HCT116 (cell line): Measurements from ENCODE around the gene CD24. TPM values are rescaled to one million over a fixed set of nuclear protein-coding genes. Genes with fewer than 3 reads are reported as not detected.

Experiments used
- ATAC-seq: fragments of 200-7000 bp; cut with Tn5 transposase; 2 replicates; pipeline ENCODE4 v1.9.1; 2020; ENCODE audit warnings: mild to moderate bottlenecking, moderate library complexity
- BruUV-seq: library from RNA; stranded (reverse); fragments of 400-500 nt; replicated peaks from 2 replicates; lab custom pipeline; 2021; lab: Mats Ljungman, UMichigan
- CTCF ChIA-PET: fragments of 300-600 bp; sonication (Branson Sonifier 250); formaldehyde crosslinking; loops from one replicate; lab custom pipeline; 2021; ENCODE audit warnings: antibody characterized with exemption; lab: Charles Lee
- POLR2A ChIA-PET: fragments of 300-600, 350-600 bp; sonication (Branson Sonifier 250); formaldehyde crosslinking; loops from one replicate; lab custom pipeline; 2021; ENCODE audit warnings: antibody characterized with exemption; lab: Charles Lee
- RAD21 ChIA-PET, 2 experiments: fragments of 300-600 bp; sonication (Branson Sonifier 250); formaldehyde crosslinking; loops; one replicate each; lab custom pipeline; 2023; ENCODE audit warnings: low total read pairs in 2 of 2; ENCODE audit not compliant: uncharacterized antibody in 2 of 2, unreplicated experiment in 2 of 2, low non-redundant PET in 1 of 2; lab: Charles Lee
- DNase-seq: peaks from one replicate; pipeline ENCODE4 v3.0.0-alpha.2; 2010; ENCODE audit warnings: low read depth, low spot score
- H2AFZ ChIP-seq: fragments of 200-600 bp; shearing (Covaris generic), sonication (generic); 2 replicates; pipeline ENCODE4 v1.6.1; 2017; ENCODE audit warnings: low read depth, mixed run types, mixed read lengths, antibody characterized with exemption, low read length; ENCODE audit not compliant: poor library complexity, severe bottlenecking
- H3K27ac ChIP-seq: 2 replicates; pipeline ENCODE4 v1.5.1; 2012; ENCODE audit warnings: low read depth, low read length
- H3K27me3 ChIP-seq: fragments of 200-600 bp; sonication (generic); 2 replicates; pipeline ENCODE4 v1.6.1; 2016; ENCODE audit warnings: mixed run types, low read length, mixed read lengths; ENCODE audit not compliant: insufficient read depth
- H3K36me3 ChIP-seq, 2 experiments: fragments of 200-500 bp in 1 of 2; fragments of 200-600 bp in 1 of 2; sonication (Bioruptor generic) in 1 of 2; sonication (generic) in 1 of 2; 2 replicates each; pipeline versions ENCODE4 v1.5.1 to v1.6.1; 2014 to 2016; ENCODE audit warnings: low read length in 2 of 2, inconsistent platforms in 1 of 2, mixed read lengths in 1 of 2, mixed run types in 1 of 2; ENCODE audit not compliant: insufficient read depth in 2 of 2, control insufficient read depth in 1 of 2
- H3K4me1 ChIP-seq, 2 experiments: fragments of 200-600 bp in 1 of 2; sonication (generic) in 1 of 2; 2 replicates each; pipeline versions ENCODE4 v1.5.1 to v1.6.1; 2012 to 2017; ENCODE audit warnings: low read length in 2 of 2, inconsistent platforms in 1 of 2, mild to moderate bottlenecking in 1 of 2, mixed read lengths in 1 of 2, mixed run types in 1 of 2, moderate library complexity in 1 of 2; ENCODE audit not compliant: insufficient read depth in 2 of 2, control insufficient read depth in 1 of 2
- H3K4me2 ChIP-seq: fragments of 200-600 bp; sonication (generic); 2 replicates; pipeline ENCODE4 v1.6.1; 2017; ENCODE audit warnings: mixed run types, low read length, mixed read lengths
- H3K4me3 ChIP-seq, 2 experiments: fragments of 200-600 bp in 1 of 2; sonication (generic) in 1 of 2; replicated peaks in 1 of 2; 2 replicates each; pipeline ENCODE4 v1.5.1; 2011 to 2016; ENCODE audit warnings: low read length in 2 of 2, control low read depth in 1 of 2, low read depth in 1 of 2, mild to moderate bottlenecking in 1 of 2, mixed read lengths in 1 of 2, mixed run types in 1 of 2
- H3K79me2 ChIP-seq: fragments of 200-600 bp; sonication (generic); 2 replicates; pipeline ENCODE4 v1.6.1; 2017; ENCODE audit warnings: mild to moderate bottlenecking, mixed run types, low read length, moderate library complexity, mixed read lengths; ENCODE audit not compliant: insufficient read depth
- H3K9ac ChIP-seq: fragments of 200-600 bp; sonication (generic); 2 replicates; pipeline ENCODE4 v1.6.1; 2016; ENCODE audit warnings: low read length, mixed read lengths
- H3K9me2 ChIP-seq: fragments of 200-600 bp; sonication (generic), shearing (Covaris generic); 2 replicates; pipeline ENCODE4 v1.6.1; 2017; ENCODE audit warnings: mixed run types, mild to moderate bottlenecking, moderate library complexity; ENCODE audit not compliant: insufficient read depth
- H3K9me3 ChIP-seq, 2 experiments: fragments of 200-500 bp in 1 of 2; fragments of 200-600 bp in 1 of 2; sonication (Bioruptor generic) in 1 of 2; sonication (generic) in 1 of 2; 2 replicates each; pipeline ENCODE4 v1.6.1; 2014 to 2017; ENCODE audit warnings: low read length in 2 of 2, mixed read lengths in 2 of 2, inconsistent platforms in 1 of 2, low read depth in 1 of 2, mild to moderate bottlenecking in 1 of 2, mixed run types in 1 of 2, moderate library complexity in 1 of 2; ENCODE audit not compliant: control insufficient read depth in 1 of 2, insufficient read depth in 1 of 2
- H4K20me1 ChIP-seq: fragments of 200-600 bp; sonication (generic), shearing (Covaris generic); 2 replicates; pipeline ENCODE4 v1.6.1; 2017; ENCODE audit warnings: mixed run types, mild to moderate bottlenecking, moderate library complexity; ENCODE audit not compliant: insufficient read depth
- CBX3 ChIP-seq: IDR thresholded peaks from 2 replicates; pipeline ENCODE4 v1.6.1; 2012; ENCODE audit warnings: low read depth
- CEBPB ChIP-seq: IDR thresholded peaks from 2 replicates; pipeline ENCODE4 v1.6.1; 2012; ENCODE audit warnings: low read depth
- EZH2 ChIP-seq: fragments of 200-600 bp; sonication (generic); IDR thresholded peaks from 2 replicates; pipeline ENCODE4 v1.6.1; 2017; ENCODE audit warnings: antibody characterized with exemption, mixed run types
- EZH2phosphoT487 ChIP-seq: fragments of 200-600 bp; IDR thresholded peaks from 2 replicates; pipeline ENCODE4 v1.6.1; 2018; ENCODE audit warnings: antibody characterized with exemption, borderline replicate concordance
- FOSL1 ChIP-seq: IDR thresholded peaks from 2 replicates; pipeline ENCODE4 v1.6.1; 2012; ENCODE audit warnings: low read depth
- JUND ChIP-seq: IDR thresholded peaks from 2 replicates; pipeline ENCODE4 v1.6.1; 2012
- POLR2A ChIP-seq: IDR thresholded peaks from 2 replicates; pipeline ENCODE4 v1.7.0; 2011; ENCODE audit warnings: borderline replicate concordance; ENCODE audit not compliant: insufficient read depth, insufficient read length; ENCODE audit errors: extremely low read depth
- POLR2AphosphoS5 ChIP-seq: IDR thresholded peaks from 2 replicates; pipeline ENCODE4 v1.6.1; 2011; ENCODE audit warnings: mild to moderate bottlenecking, low read depth, low read length, moderate library complexity
- SIN3A ChIP-seq: IDR thresholded peaks from 2 replicates; pipeline ENCODE4 v1.6.1; 2012; ENCODE audit warnings: low read depth
- SP1 ChIP-seq: IDR thresholded peaks from 2 replicates; pipeline ENCODE4 v1.6.1; 2012; ENCODE audit warnings: low read depth
- TCF7L2 ChIP-seq: IDR thresholded peaks from 2 replicates; pipeline ENCODE4 v1.7.0; 2011; ENCODE audit warnings: borderline replicate concordance, inconsistent platforms; ENCODE audit not compliant: insufficient read depth, insufficient read length; ENCODE audit errors: extremely low read depth
- YY1 ChIP-seq: IDR thresholded peaks from 2 replicates; pipeline ENCODE4 v1.6.1; 2011; ENCODE audit warnings: low read length, low read depth, moderate library complexity, mild to moderate bottlenecking; ENCODE audit not compliant: insufficient replicate concordance; ENCODE audit errors: extremely low read depth
- intact Hi-C: fragments of 100-400 bp; cut with micrococcal nuclease; formaldehyde crosslinking; loops from 2 replicates; pipeline ENCODE4 v1.10.0; 2022
- total RNA-seq: library from RNA; stranded (reverse); gene quantifications from one replicate; pipeline ENCODE4 v1.2.1, GENCODE V29; 2021; ENCODE audit not compliant: unreplicated experiment
- TF ChIP-seq, protein P1 (sequence below), 3 experiments: fragments of 200-600 bp in 1 of 3; sonication (generic) in 1 of 3; IDR thresholded peaks in 2 of 3; conservative IDR thresholded peaks in 1 of 3; 2 replicates each; pipeline ENCODE4 v1.5.1; 2012 to 2017; ENCODE audit warnings: low read depth in 2 of 3, low read length in 2 of 3, antibody characterized with exemption in 1 of 3, borderline replicate concordance in 1 of 3, control low read depth in 1 of 3, mild to moderate bottlenecking in 1 of 3, mixed read lengths in 1 of 3, mixed run types in 1 of 3, moderate library complexity in 1 of 3; ENCODE audit not compliant: insufficient read depth in 1 of 3
- TF ChIP-seq, protein P2 (sequence below): IDR thresholded peaks from 2 replicates; pipeline ENCODE4 v1.6.1; 2012

CD24 gene
- total RNA-seq, 1 experiment from 2014 or later = 7.3 TPM

DNA sequence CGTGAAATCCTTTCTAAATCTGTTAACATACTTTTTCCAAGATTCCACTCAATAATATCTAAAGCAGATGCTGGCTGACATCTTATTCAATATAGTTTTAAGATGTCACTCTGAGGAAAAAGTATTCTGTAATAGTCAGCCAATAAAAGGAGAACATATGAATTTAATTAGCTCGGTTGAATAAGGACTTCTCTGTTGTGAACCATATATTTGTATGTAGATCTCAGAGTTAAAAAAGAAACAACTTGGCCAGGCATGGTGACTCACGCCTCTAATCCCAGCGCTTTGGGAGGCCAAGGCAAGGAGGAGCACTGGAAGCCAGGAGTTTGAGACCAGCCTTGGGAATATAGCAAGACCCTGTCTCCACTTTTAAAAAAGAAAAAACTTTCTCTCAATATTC lies 7.4 kb upstream of the CD24 start:
- RAD21 ChIA-PET = no interaction called here

More for the DNA sequence above, 7.4 kb upstream of the CD24 start:
- 0 out of 4 replicates have a peak, but pooled peaks cover 0 to 4% of the 10 kb centered on the region in 2 experiments for H3K4me1 ChIP-seq
- no peaks in the 10 kb centered on the region for H4K20me1 ChIP-seq
- no peak for TF ChIP-seq CEBPB
- TF ChIP-seq YY1 = no peak
- no peak for TF ChIP-seq POLR2A
- no peak for TF ChIP-seq EZH2phosphoT487
- no peak for TF ChIP-seq JUND
- no peak for TF ChIP-seq SP1
- TF ChIP-seq POLR2AphosphoS5 = no peak
- no peak for TF ChIP-seq CBX3
- TF ChIP-seq FOSL1 = no peak
- no peak for TF ChIP-seq SIN3A
- TF ChIP-seq, protein P1, sequence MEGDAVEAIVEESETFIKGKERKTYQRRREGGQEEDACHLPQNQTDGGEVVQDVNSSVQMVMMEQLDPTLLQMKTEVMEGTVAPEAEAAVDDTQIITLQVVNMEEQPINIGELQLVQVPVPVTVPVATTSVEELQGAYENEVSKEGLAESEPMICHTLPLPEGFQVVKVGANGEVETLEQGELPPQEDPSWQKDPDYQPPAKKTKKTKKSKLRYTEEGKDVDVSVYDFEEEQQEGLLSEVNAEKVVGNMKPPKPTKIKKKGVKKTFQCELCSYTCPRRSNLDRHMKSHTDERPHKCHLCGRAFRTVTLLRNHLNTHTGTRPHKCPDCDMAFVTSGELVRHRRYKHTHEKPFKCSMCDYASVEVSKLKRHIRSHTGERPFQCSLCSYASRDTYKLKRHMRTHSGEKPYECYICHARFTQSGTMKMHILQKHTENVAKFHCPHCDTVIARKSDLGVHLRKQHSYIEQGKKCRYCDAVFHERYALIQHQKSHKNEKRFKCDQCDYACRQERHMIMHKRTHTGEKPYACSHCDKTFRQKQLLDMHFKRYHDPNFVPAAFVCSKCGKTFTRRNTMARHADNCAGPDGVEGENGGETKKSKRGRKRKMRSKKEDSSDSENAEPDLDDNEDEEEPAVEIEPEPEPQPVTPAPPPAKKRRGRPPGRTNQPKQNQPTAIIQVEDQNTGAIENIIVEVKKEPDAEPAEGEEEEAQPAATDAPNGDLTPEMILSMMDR (IDR thresholded peaks at IDR 0.05 in 2 of 3, conservative IDR thresholded peaks at IDR 0.05 in 1 of 3; ENCODE audit: borderline replicate concordance in 1 of 3, insufficient read depth in 1 of 3, low read depth in 2 of 3, low read length in 2 of 3) = no peak
- TF ChIP-seq TCF7L2 = no peak
- TF ChIP-seq EZH2 = no peak
- TF ChIP-seq, protein P2, sequence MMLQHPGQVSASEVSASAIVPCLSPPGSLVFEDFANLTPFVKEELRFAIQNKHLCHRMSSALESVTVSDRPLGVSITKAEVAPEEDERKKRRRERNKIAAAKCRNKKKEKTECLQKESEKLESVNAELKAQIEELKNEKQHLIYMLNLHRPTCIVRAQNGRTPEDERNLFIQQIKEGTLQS = no peak
- TF ChIP-seq, all 23 proteins: peak for 0
- Histone ChIP-seq H3K9me2 (no peaks in the 10 kb centered on the region), H3K4me3 (no peak overlapping the region), H3K4me2 (no peak overlapping the region), H3K27me3 (no peaks in the 10 kb centered on the region), H3K36me3 (no peaks in the 10 kb centered on the region), H3K79me2 (no peaks in the 10 kb centered on the region), H3K27ac (no peak overlapping the region), H3K9me3 (no peaks in the 10 kb centered on the region), H2AFZ (no peak overlapping the region), H3K9ac (no peak overlapping the region)
- DNase-seq = no peak
- no TSS peak for BruUV-seq
- no peak for ATAC-seq
- intact Hi-C loops = no loop called here
- ChIA-PET POLR2A (no interaction called here), CTCF (interaction anchor here (2.9 kb wide), 1 partner anchor 16 kb away, joined by 12 read pairs; no protein-coding TSS in a partner anchor)
